Right atrium auricular region (tissue), 2 donors: ENCODE results near the gene MRPS6. TPM values are rescaled to one million over a fixed set of nuclear protein-coding genes. Genes with fewer than 3 reads are reported as not detected.

Experiments used
- DNase-seq: peaks from one replicate; pipeline ENCODE4 v3.0.0-alpha.2; 2019; ENCODE audit warnings: low spot score
- H3K27ac ChIP-seq, 2 donors: fragments of 200-600 bp; sonication (generic); 1 replicate in 1 of 2; 2 replicates in 1 of 2; pipeline ENCODE4 v1.5.1; 2016 to 2019
- H3K27me3 ChIP-seq, 2 donors: fragments of 200-600 bp; sonication (generic); one replicate each; pipeline versions ENCODE4 v1.5.1 to v1.6.0; 2017 to 2019
- H3K36me3 ChIP-seq: fragments of 200-600 bp; sonication (generic); one replicate; pipeline ENCODE4 v1.5.1; 2016
- H3K4me1 ChIP-seq, 2 donors: fragments of 200-600 bp; sonication (generic); one replicate each; pipeline versions ENCODE4 v1.5.1 to v1.6.0; 2017 to 2019
- H3K4me3 ChIP-seq, 2 donors: fragments of 200-600 bp; sonication (generic); 1 replicate in 1 of 2; 2 replicates in 1 of 2; pipeline ENCODE4 v1.5.1; 2017 to 2019; ENCODE audit warnings: mild to moderate bottlenecking in 1 of 2, moderate library complexity in 1 of 2
- H3K9me3 ChIP-seq, 2 donors: fragments of 200-600 bp; sonication (generic); one replicate each; pipeline ENCODE4 v1.5.1; 2019
- CTCF ChIP-seq, 2 donors: fragments of 200-600 bp; sonication (generic); IDR thresholded peaks; one replicate each; pipeline ENCODE4 v1.5.1; 2019; ENCODE audit warnings: antibody characterized with exemption in 2 of 2
- total RNA-seq, 2 donors: library from RNA; depleted of rRNA; stranded (reverse); fragments of >200 nt; gene quantifications; one replicate each; pipeline ENCODE4 v1.1.0, GENCODE V29; 2016

Gene MRPS6
- total RNA-seq, 2 donors from 2014 or later: 18.8 to 30.4 TPM

- no peak for TF ChIP-seq CTCF (IDR thresholded peaks at IDR 0.05)
- peaks cover 0 to 68% of the 10 kb centered on the region in 2 donors for H3K4me1 ChIP-seq
Observed at GRCh38 chr21:34131586-34131985, 58.2 kb downstream of the MRPS6 start.

GRCh38 chr21:34132202-34132601 lies 58.8 kb downstream of the MRPS6 start:
- H3K9me3 ChIP-seq: no peaks in the 10 kb centered on the region

More at GRCh38 chr21:34131586-34131985, 58.2 kb downstream of the MRPS6 start:
- no peak overlapping the region for H3K4me3 ChIP-seq
- peaks cover 8% of the 10 kb centered on the region for H3K36me3 ChIP-seq
- peak overlapping the region; percentile 83 to 86 for H3K27ac ChIP-seq
- H3K27me3 ChIP-seq: no peaks in the 10 kb centered on the region
- no peaks in the 10 kb centered on the region for H3K9me3 ChIP-seq
- no peak for DNase-seq

GRCh38 chr21:34132926-34133325 lies 59.5 kb downstream of the MRPS6 start:
- peaks cover 8% of the 10 kb centered on the region for H3K36me3 ChIP-seq
- TF ChIP-seq CTCF (IDR thresholded peaks at IDR 0.05): no peak
- no peak overlapping the region for H3K4me3 ChIP-seq
- no peaks in the 10 kb centered on the region for H3K9me3 ChIP-seq
- H3K27me3 ChIP-seq: no peaks in the 10 kb centered on the region
- peak overlapping the region; percentile 2 to 86 for H3K27ac ChIP-seq
- H3K4me1 ChIP-seq: peaks cover 0 to 63% of the 10 kb centered on the region in 2 donors
- DNase-seq: no peak

More at GRCh38 chr21:34132202-34132601, 58.8 kb downstream of the MRPS6 start:
- Histone ChIP-seq H3K27me3 (no peaks in the 10 kb centered on the region), H3K4me3 (no peak overlapping the region), H3K27ac (peak overlapping the region; percentile 83 to 86), H3K4me1 (peaks cover 0 to 68% of the 10 kb centered on the region in 2 donors), H3K36me3 (peaks cover 8% of the 10 kb centered on the region)
- DNase-seq: no peak
- no peak for TF ChIP-seq CTCF (IDR thresholded peaks at IDR 0.05)

- H3K27ac ChIP-seq: peak overlapping the region in 1 of 2 donors; percentile 86
- H3K4me3 ChIP-seq: no peak overlapping the region
- H3K9me3 ChIP-seq: no peaks in the 10 kb centered on the region
- peaks cover 8% of the 10 kb centered on the region for H3K36me3 ChIP-seq
- TF ChIP-seq CTCF (IDR thresholded peaks at IDR 0.05): no peak
- no peak for DNase-seq
- peaks cover 0 to 59% of the 10 kb centered on the region in 2 donors for H3K4me1 ChIP-seq
- H3K27me3 ChIP-seq: no peaks in the 10 kb centered on the region
Observed at GRCh38 chr21:34133392-34133791, 60.0 kb downstream of the MRPS6 start.

- Histone ChIP-seq H3K27ac (peak overlapping the region in 1 of 2 donors; percentile 86), H3K4me1 (peaks cover 0 to 55% of the 10 kb centered on the region in 2 donors)
- DNase-seq: no peak
Observed at GRCh38 chr21:34133802-34134201, 60.4 kb downstream of the MRPS6 start.

More at GRCh38 chr21:34133802-34134201, 60.4 kb downstream of the MRPS6 start:
- no peaks in the 10 kb centered on the region for H3K27me3 ChIP-seq
- peak in 1 of 2 donors; percentile 35 for TF ChIP-seq CTCF (IDR thresholded peaks at IDR 0.05)
- peaks cover 8% of the 10 kb centered on the region for H3K36me3 ChIP-seq
- no peaks in the 10 kb centered on the region for H3K9me3 ChIP-seq
- H3K4me3 ChIP-seq: no peak overlapping the region
